Skin of body (tissue), 1 donor: ENCODE results near the gene NAXD. TPM values are rescaled to one million over a fixed set of nuclear protein-coding genes. Genes with fewer than 3 reads are reported as not detected.

Experiments
- total RNA-seq: library from RNA; depleted of rRNA; stranded (reverse); fragments of >200 nt; gene quantifications from one replicate; pipeline ENCODE4 v1.2.3, GENCODE V29; 2014

The NAXD gene
- total RNA-seq, 1 donor from 2014 or later: 15.4 TPM

Other genes starting within 250 kb of the NAXD start
- gene RAB20, start 53.8 kb upstream of the NAXD start, total RNA-seq: 8.0 TPM
- 44.2 TPM for gene CARS2, start 90.6 kb downstream of the NAXD start, total RNA-seq
- 13.5 TPM for gene ING1, start 98.2 kb downstream of the NAXD start, total RNA-seq